GM18511 (cell line): ENCODE data around the gene WNK3.

Experiments
- ATAC-seq: cut with Tn5 transposase; IDR thresholded peaks from one replicate; pipeline ENCODE4 v1.9.1; 2021; ENCODE audit warnings: mild to moderate bottlenecking, moderate library complexity; ENCODE audit not compliant: unreplicated experiment

Gene WNK3

DNA sequence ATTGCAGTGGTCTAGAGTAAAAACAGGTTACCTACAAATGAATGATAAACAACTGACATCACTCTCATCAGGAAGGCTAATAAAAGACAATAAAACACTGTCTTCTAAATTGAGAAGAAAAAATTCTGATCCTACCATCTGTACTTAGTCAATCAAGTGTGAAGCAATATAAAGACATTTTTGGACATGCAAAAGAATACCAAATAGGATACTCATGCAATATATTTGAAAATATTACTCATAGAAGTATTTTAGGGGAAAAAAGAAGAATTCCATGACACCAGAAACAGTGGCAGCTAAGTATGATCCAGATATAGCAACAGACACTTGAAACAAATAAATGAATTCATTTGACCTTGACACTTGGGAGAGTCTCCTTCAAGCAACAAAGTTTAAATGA is 111.0 kb downstream of the WNK3 start:
- ATAC-seq = no peak

- no peak for ATAC-seq
Measured at GRCh38 chrX:54238588-54238987, 119.3 kb downstream of the WNK3 start.

- ATAC-seq = no peak
Measured at GRCh38 chrX:54237014-54237413, 120.8 kb downstream of the WNK3 start.

DNA sequence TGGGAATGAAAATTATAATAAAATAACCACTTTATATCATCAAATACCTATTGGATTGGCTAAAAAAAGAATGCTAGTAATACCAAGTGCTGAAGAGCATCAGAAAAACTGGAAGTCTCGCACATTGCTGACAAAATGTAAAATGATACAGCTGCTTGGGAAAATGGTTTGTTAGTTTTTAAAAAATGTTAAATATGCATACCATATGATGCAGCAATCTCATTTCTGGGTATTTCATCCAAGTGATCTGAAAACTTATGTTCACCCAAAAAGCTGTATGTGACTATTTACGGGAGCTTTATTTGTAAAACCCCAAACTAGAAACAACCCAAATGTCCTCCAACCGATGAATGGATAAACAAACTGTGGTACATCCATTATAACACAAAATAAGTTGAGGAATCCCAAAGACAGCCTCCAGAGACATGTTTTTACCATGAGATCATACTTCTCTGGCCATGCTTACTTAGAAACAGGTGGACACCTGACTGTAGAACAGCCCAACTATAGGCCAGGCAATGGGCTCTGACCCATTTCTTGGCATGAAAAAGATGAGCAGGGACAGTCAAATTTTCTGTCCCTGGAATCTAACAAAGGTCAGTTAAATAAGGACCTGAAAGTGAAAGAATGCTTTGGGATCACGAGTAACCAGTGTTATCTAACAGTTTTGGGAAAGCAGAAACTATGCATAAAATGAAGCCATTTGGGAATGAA is 127.3 kb downstream of the WNK3 start:
- no peak for ATAC-seq

DNA sequence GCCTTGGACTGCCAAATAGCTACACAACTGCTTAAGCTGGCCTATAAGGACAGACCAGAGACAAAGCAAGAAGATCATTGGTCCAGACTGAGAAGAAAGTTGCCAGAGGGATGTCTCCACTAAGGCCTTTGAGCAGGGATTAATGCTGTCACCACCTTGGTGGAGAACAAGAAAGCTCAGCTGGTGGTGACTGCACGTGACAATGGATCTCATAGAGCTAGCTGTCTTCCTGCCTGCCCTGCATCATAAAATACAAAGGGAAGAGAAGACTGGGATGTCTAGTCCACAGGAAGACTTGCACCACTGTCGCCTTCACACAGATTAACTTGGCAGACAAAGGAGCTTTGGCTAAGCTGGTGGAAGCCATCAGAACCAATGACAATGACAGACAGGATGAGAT is 134.3 kb downstream of the WNK3 start:
- ATAC-seq = no peak

GRCh38 chrX:54213603-54214002 is 144.2 kb downstream of the WNK3 start:
- ATAC-seq = no peak

GRCh38 chrX:54208531-54208930 is 149.3 kb downstream of the WNK3 start:
- ATAC-seq = no peak

- ATAC-seq = no peak
Measured at GRCh38 chrX:54198262-54198661, 159.6 kb downstream of the WNK3 start.

DNA sequence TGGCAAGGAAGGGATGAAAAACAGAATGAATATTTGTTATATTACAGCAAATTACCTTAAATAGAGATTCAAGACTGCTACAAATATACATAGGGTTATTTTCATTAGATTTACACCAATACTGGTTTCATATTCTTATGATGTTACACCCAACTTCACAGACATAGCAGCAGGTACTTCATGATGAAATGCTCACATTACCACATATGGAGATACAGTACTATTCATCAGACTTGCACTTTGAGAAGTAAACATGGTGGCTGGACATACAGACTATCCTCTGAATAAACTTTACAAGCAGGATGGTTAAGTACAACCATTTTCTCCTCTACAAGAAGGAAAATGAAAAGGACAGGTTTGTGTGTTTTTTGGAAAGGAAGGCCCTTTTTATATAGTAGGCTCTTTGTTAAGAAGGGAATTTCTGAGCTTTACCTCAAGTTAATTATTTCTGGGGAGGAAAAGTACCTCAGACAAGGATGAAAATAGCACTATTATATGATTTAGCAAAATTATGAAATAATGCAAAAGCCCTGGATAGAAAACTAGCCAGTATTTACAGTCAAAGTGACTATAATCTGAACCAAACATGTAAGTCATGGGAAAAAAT is 162.8 kb downstream of the WNK3 start:
- ATAC-seq = no peak

DNA sequence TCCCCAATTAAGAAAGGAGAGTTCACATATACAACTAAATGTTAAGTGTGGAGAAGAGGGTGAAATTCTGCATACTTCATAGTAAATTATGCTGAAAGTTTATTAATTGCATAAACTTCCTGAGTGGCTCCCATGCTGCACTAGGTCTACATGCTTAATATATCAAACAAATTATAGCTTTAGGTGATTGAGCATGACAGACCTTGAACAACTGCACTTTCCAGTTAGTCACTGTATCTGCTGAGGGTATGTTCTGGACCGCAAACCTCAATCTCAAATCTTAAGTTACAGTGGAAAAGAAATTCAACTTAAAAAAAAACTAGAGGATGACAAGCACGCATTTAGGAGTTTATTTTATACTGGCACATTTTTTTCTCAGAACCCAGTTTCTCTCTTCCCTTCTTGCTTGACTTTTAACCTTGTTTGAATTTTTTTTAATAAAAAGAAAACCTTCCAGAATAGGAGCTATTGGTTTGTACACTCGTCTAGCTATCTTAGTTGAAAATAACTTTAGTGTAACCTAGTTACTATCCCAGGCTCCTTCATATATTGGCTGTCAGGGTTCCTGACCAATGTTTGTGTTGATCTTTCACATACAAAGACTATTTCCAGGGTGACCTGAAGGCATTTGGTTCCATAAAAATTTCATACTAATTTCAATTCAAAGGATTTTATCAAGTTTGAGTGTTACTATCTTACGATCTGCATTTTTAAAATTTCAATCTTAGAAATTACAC is 164.6 kb downstream of the WNK3 start:
- no peak for ATAC-seq

DNA sequence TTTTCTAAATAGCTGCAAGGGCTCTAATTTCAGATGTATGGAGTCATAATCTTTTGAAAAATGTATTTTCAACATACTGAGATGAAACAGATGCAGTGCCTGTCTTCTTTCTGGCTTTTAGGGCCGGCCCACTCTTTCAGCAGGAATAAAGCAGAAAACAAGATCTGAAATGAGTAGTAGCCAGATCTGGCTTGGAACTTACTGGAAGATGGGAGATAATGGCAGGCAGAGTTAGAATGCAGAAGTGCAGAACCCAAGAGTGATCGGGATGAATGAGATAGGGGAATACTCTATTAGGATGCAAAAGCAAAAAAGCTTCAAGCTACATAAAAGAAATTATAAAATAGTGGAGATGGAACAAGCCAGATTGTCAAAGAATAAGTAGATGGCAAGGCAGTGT is 173.4 kb downstream of the WNK3 start:
- no peak for ATAC-seq

DNA sequence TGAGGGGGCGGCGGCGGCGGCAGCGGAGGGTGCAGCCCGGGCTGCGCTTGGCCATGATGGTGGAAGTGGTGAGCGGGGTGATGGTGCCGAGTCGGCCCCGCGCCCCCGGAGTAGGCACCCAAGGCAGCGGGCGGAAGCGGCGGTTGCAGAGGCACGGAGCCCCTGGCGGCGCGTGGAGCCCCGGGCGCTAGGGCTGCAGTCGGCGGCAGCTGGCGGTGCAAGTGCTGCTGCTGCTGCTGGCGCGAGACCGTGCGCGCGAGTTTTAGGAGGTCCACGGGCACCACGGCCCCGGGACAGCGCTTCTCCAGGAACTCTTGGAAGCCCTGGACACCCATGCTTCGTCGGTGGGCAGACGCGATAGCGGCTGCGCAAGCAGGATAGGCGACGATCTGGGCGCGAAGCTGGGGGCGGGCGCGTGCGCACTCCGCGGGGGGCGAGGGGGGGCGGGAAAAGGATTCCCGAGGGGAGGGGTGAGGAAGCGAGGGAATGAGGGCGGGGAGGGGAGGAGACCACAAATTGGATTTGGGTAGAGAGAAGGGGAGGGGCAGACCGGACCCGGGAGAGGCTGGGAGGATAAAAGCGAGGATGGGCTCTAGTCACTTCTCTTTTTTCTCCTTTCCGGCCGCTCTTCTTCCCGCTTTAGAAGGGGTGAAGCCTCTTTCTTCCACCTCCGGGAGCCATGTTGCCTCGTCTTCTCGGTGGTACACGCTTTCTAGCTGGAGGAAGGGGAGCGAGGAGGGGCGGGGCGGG is 174.8 kb downstream of the WNK3 start, which contains the start of gene FAM120C:
TSS of gene FAM120C (minus strand) at position 391 of the 750 bp plus-strand sequence. CDS start at position 335, 56 bp downstream.
- peak; percentile 55 for ATAC-seq

GRCh38 chrX:54182194-54182863 is 175.5 kb downstream of the WNK3 start:
- ATAC-seq = peak; percentile 65

- no peak for ATAC-seq
Measured at GRCh38 chrX:54181202-54181953, 176.5 kb downstream of the WNK3 start.

DNA sequence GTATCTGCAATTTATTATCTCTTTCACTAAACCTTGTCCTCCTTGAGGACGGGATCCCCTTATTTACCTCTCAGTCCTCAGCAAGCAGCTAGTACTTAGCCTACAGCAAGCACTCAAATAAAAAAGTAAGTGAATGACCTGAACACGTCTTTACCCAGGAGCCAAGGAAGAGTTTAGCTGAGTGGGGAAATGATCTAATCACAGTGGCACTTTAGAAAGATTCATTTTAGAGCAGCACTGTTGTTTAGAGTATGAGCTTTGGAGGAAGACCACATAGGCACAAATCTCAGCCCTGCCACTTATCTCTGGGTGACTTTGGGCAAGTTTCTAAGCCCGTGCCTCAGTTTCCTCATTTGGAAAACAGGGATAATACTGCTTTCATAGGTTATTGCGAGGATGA is 177.4 kb downstream of the WNK3 start:
- ATAC-seq = no peak

DNA sequence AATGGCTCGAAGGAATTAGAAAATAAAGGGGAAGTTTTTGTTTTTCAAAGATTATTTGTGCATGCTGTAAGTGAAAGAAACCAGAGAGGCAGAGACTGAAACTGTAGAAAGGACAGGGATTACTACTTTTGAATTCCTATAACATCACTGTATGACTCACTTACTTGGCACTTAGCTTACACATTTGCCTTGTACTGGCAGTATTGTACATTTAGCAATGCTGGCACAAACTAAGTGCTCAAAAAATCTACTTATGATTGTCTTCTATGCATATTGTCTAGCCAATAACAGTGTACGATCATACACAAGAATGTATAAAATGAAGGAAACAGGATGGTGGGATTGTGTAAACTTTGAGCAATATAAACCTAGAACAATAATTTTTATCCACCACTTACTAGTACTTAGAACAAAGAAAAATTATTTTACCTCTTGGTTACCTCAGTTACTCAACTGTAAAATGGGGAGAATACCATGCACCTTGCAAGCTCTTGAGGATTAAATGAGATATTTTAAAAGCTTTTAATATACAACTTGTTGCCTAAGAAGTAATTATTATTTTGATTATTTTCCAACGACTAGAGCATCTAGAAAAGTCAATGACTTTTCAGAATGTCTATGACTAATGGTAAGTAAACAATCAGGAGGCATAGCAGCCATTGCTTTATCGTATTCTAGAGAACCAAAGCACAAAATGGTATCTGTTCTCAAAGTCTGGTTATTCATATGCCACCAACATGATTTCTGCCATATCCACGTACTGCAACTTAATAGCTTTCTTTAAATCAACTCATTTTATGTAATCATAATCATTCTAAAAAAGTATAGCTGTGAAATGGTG is 179.5 kb downstream of the WNK3 start:
- ATAC-seq = no peak

DNA sequence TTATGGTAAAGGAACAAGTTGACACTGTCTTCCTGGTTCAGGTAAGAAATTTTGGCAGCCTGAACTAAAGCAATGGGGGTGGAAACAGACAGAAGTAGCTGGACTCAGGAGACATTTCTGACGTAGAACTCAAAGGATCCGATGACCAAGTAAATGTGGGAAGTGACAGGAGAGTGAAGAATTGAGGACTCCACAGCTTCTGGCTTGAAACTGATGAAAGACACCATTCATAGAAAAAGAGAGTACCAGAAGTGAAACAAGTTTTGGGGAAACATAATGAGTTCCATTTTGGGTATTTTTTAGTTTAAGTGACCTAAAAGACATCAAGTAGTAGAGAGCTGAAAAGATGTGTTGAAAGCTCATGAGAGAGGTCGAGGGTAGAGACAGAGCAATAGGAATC is 180.5 kb downstream of the WNK3 start:
- ATAC-seq = no peak

DNA sequence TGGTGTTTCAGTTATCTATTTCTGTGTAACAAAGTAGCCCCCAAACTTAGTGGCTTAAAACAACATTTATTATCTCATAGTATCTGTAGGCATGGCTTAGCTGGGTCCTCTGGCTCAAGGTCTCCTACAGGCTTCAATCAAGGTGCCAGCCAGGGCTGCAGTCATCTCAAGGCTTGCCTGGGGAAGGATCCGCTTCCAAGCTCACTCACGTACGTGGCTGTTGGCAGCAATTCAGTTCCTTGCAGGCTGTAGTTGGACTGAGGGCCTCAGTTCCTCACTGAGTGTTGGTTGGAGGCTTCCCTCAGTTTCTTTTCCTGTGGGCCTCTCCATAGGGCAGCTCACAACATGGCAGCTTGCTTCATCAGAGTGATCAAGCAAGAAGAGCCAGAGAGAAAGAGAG is 184.1 kb downstream of the WNK3 start:
- ATAC-seq = no peak

- ATAC-seq = no peak
Measured at GRCh38 chrX:54172455-54172854, 185.4 kb downstream of the WNK3 start.
